Measurements from ENCODE around the gene PSMA6.

- TF ChIP-seq GATA2 (IDR thresholded peaks at IDR 0.05; ENCODE audit: low read depth, low read length) (no peak), GATA3 (IDR thresholded peaks at IDR 0.05; ENCODE audit: low read depth, low read length) (no peak)
Measured at GRCh38 chr14:35305633-35306032, 13.5 kb downstream of the PSMA6 start.

Data from SH-SY5Y (cell line).